Embryonic facial prominence (tissue), 1 donor: Measurements from ENCODE around the gene SP3.

ENCODE experiments used
- DNase-seq: peaks from one replicate; pipeline ENCODE4 v3.0.0-alpha.2; 2016; ENCODE audit errors: extremely low spot score

Gene SP3

GRCh38 chr2:173858291-173858731, 106.9 kb downstream of the SP3 start:
- DNase-seq, result no peak
